AG09319 (cell line): ENCODE measurements around the gene PPP1R10.
A peak's percentile ranks its signal among the peaks of the same experiment; 100 is the strongest.

Source experiments
- DNase-seq: peaks from one replicate; pipeline ENCODE4 v3.0.0-alpha.2; 2010; ENCODE audit warnings: low read depth; ENCODE audit errors: extremely low read depth
- CTCF ChIP-seq: IDR thresholded peaks from 2 replicates; pipeline ENCODE4 v1.5.1; 2011; ENCODE audit warnings: low read depth, mild to moderate bottlenecking, inconsistent platforms, low read length, moderate library complexity

PPP1R10 gene

GRCh38 chr6:30618270-30618797 lies 1.3 kb upstream of the PPP1R10 start:
- no peak for DNase-seq
- no peak for TF ChIP-seq CTCF

- TF ChIP-seq CTCF, result no peak
Measured at GRCh38 chr6:30617565-30618269, 674 bp upstream of the PPP1R10 start, which contains the start of gene MRPS18B. Gene MRPS18B, plus strand, starts transcription at chr6:30617840. Its CDS starts 26 bp downstream, at chr6:30617866.

GRCh38 chr6:30615958-30616810 lies 859 bp downstream of the PPP1R10 start:
- TF ChIP-seq CTCF, result no peak
- DNase-seq, result no peak

More at GRCh38 chr6:30617565-30618269, 674 bp upstream of the PPP1R10 start, which contains the start of gene MRPS18B:
- DNase-seq, result peak; percentile 97

GRCh38 chr6:30615219-30615957 lies 1.7 kb downstream of the PPP1R10 start:
- DNase-seq, result peak; percentile 76
- TF ChIP-seq CTCF, result no peak

GRCh38 chr6:30614843-30615218 lies 2.2 kb downstream of the PPP1R10 start:
- no peak for TF ChIP-seq CTCF
- DNase-seq, result peak; percentile 95

GRCh38 chr6:30614044-30614842 lies 2.8 kb downstream of the PPP1R10 start:
- DNase-seq, result no peak
- TF ChIP-seq CTCF, result no peak
